ENCODE measurements around the gene RNU6-1.

The RNU6-1 gene

DNA sequence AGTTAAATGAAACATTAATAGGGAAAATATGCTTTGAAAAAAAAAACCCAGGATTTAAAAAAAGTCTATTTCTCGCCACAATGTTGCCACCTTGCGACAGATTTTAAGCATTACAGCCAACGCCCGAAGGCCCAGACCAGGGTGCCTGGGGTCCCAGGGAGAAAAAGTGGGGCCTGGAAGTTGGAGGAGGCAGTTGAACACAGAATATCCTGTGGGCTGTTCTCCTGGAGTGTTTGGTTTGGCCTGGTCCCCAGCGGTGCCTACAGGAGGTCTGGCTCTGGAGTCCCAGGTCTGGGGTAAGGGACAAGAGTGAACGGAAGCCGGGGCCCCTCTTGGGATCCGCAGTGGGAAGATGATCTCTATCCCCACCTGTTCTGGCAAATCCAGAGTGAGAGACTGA is 3.4 kb downstream of the RNU6-1 start:
- TF ChIP-seq, protein P1, sequence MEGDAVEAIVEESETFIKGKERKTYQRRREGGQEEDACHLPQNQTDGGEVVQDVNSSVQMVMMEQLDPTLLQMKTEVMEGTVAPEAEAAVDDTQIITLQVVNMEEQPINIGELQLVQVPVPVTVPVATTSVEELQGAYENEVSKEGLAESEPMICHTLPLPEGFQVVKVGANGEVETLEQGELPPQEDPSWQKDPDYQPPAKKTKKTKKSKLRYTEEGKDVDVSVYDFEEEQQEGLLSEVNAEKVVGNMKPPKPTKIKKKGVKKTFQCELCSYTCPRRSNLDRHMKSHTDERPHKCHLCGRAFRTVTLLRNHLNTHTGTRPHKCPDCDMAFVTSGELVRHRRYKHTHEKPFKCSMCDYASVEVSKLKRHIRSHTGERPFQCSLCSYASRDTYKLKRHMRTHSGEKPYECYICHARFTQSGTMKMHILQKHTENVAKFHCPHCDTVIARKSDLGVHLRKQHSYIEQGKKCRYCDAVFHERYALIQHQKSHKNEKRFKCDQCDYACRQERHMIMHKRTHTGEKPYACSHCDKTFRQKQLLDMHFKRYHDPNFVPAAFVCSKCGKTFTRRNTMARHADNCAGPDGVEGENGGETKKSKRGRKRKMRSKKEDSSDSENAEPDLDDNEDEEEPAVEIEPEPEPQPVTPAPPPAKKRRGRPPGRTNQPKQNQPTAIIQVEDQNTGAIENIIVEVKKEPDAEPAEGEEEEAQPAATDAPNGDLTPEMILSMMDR (IDR thresholded peaks at IDR 0.05; ENCODE audit: low read depth, low read length) = peak; percentile 73
- in situ Hi-C loops (cut with HindIII; ENCODE audit: low sequenced_read_pairs) = no loop called here
- peak; percentile 49 for DNase-seq (ENCODE audit: low read depth, low spot score)
- H3K4me3 ChIP-seq (ENCODE audit: low read depth, low read length) = no peak overlapping the region

DNA sequence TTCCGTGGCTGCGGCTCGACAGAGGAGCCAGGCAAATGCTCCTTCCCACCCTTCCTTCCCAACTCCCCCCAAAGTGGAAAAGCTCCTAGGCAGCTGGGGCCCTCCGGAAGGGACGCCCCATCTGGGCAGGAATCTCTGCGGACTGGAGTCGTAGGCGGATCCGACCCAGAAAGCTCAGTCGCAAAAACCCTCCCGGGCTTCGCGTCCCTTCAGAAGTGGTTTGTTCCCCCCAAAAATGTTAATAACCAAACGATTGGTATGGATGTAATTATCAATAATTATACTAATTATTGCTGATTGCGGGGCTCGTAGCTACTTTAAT is 3.8 kb downstream of the RNU6-1 start:
- TF ChIP-seq, protein P1 (IDR thresholded peaks at IDR 0.05; ENCODE audit: low read depth, low read length) = no peak
- no peak for DNase-seq (ENCODE audit: low read depth, low spot score)
- H3K4me3 ChIP-seq (ENCODE audit: low read depth, low read length) = peak overlapping the region; percentile 29
- in situ Hi-C loops (cut with HindIII; ENCODE audit: low sequenced_read_pairs) = no loop called here

DNA sequence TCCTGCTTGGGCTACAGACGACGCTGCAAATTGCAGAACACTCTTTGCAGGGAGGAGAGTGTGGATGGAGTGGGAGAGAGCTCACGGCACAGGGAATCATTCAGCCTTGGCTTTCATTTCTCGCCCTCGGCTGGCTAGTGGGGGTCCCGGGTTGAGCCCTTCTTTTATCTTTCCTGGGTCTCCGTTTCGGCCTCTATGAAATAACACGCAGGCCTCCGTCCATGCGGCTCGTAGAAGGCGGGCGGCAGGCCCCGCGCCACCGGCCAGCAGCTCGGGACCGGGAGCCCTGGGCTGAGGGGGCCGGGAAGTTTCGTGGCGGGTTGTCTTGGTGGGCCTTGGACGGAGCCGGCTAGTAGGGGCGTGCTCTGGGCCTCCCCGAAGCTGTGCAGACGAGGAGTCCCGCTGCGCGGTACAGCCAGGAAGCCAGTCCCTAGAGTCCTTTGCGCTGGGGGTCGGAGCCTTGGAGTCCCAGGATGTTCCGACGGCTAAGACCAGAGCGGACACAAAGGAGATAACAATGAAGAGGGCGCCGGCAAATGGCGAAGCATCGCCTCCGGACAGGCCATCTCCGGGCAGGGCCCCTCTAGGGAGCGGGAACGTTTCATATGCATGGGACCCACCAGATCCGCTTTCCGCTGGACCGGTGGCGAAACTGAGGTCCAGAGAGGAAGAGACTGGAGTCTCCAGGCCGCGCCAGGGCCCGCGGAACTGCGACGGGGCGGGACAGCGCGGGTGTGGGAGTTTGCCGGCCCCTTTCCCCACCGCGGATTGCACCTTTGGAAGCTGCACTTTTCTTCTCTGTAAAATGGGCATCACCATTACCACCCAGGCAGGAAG is 4.3 kb downstream of the RNU6-1 start:
- in situ Hi-C loops (cut with HindIII; ENCODE audit: low sequenced_read_pairs) = no loop called here
- peak overlapping the region; percentile 29 for H3K4me3 ChIP-seq (ENCODE audit: low read depth, low read length)
- DNase-seq (ENCODE audit: low read depth, low spot score) = no peak
- TF ChIP-seq, protein P1 (IDR thresholded peaks at IDR 0.05; ENCODE audit: low read depth, low read length) = no peak

DNA sequence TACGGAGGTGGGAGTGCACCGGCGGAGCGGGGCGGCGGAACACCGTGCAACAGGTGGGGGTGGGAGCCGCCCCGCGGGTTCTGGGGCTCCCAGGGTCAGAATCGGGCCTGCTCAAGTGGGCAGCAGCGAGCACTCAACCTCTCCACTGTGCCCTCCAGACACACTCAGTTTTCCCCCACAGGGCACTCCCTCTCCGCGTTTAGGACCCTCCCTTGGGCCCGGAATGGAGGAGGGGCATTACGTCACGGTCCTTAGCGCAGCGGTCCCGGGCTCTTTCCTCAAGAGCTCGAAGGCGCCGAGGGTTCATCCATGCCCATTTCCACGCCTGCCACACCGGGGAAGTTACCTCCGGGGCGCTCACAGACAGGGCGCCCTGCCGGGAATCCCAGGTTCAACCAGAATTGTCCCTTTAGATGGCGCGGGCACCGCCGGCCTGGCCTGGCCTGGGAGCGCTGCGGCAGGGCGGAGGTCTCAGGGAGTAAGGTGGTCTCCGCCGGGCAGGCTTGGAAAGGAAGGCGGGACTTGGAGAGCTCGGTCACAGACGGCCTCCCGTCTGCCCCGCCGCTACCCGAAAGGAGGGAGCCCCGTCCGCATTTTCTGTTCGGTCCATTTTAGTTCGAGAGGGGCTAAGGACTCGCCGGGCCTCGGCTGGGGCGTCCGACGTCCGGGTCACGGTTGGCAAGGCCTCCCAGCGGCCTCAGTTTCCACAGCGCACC is 5.1 kb downstream of the RNU6-1 start:
- TF ChIP-seq, protein P1 (IDR thresholded peaks at IDR 0.05; ENCODE audit: low read depth, low read length) = no peak
- in situ Hi-C loops (cut with HindIII; ENCODE audit: low sequenced_read_pairs) = no loop called here
- DNase-seq (ENCODE audit: low read depth, low spot score) = no peak
- H3K4me3 ChIP-seq (ENCODE audit: low read depth, low read length) = no peak overlapping the region

DNA sequence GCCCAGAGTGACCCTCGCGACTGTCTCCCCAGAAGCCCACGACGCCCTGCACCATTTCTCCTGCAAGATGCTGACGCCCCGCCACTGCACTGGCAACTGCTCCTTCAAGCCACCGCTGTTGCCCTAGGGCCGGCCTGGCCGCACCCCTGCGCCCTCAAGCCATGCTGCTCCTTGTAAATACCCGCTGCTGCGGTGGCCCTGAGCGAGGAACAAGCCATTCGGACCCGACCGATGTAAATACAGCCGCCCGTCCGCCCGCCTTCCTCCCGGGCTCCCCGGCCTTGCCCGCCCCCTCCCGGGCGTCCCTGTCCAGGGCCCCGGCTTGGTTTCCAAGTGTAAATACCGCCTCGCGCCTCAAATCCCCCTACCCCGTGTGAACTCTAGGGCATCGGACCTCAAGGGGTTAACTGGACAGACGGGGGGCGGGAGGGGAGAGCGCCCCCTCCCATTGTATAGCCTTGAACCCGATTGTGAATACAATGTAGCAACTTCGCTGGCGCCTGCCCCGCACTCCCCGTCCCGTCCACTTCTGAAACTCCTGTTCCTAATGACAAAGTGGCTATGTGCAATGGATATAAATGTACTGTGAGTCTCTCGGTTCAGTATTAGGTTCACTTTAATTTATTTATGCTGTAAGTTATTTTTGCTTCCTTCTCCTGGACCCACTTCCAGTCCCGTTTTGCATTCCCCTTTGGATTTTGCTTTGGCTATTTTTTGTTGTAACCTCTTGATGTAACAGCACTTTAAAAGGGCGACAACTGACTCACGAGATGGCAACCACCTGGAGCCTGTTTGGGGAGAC is 5.9 kb downstream of the RNU6-1 start:
- DNase-seq (ENCODE audit: low read depth, low spot score) = peak; percentile 31
- in situ Hi-C loops (cut with HindIII; ENCODE audit: low sequenced_read_pairs) = no loop called here
- TF ChIP-seq, protein P1 (IDR thresholded peaks at IDR 0.05; ENCODE audit: low read depth, low read length) = peak; percentile 71
- no peak overlapping the region for H3K4me3 ChIP-seq (ENCODE audit: low read depth, low read length)

DNA sequence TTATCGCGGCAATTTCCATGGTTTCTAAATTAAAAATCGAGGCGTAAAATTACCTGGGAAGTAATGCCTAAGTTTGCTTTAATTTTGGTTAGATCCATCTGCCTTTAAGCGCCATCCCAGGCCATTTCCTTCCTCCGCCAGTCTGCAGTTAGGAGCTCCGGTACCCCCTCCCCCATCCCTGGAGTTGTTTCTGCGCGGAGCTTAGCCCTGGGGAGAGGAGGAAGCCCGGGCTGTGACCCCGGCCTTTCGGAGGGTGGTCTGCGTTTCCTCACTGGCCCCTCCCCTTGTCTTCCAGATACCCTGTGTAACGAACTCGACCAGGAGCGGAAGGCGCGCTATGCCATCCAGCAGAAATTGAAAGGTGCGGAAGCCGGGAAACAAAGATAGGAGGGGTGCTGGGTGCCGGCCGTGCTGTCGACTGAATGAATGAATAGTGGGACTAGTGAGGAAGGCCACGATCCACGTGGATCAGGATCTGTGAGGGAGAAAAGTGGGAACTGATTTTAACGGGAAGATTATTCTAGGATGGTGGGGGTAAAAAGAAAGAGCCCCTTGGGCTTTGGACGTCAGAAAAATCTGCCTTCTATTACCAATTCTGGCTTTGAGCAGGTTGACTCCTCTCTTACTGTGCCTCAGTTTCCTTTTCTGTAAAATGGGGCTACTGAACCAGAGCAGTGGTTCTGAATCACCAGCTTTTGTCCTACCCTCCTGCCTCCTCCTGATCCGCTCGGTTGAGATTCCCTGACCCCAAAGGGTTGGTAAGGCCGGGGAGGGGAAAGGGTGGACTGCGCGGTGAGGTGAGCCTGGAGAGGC is 6.7 kb downstream of the RNU6-1 start:
- H3K4me3 ChIP-seq (ENCODE audit: low read depth, low read length) = no peak overlapping the region

More for the DNA sequence above, 6.7 kb downstream of the RNU6-1 start:
- DNase-seq (ENCODE audit: low read depth, low spot score) = no peak
- TF ChIP-seq, protein P1 (IDR thresholded peaks at IDR 0.05; ENCODE audit: low read depth, low read length) = no peak
- in situ Hi-C loops (cut with HindIII; ENCODE audit: low sequenced_read_pairs) = no loop called here
